ENCODE data around the gene IZUMO2. TPM values are rescaled to one million over a fixed set of nuclear protein-coding genes. Genes with fewer than 3 reads are reported as not detected.
"Not testable (repeated sequence)": the region's sequence is repeated elsewhere in the genome, so short reads cannot be mapped to it uniquely, and the experiment has no call there.

The IZUMO2 gene
- total and polyA plus RNA-seq, 12 donors: not detected

DNA sequence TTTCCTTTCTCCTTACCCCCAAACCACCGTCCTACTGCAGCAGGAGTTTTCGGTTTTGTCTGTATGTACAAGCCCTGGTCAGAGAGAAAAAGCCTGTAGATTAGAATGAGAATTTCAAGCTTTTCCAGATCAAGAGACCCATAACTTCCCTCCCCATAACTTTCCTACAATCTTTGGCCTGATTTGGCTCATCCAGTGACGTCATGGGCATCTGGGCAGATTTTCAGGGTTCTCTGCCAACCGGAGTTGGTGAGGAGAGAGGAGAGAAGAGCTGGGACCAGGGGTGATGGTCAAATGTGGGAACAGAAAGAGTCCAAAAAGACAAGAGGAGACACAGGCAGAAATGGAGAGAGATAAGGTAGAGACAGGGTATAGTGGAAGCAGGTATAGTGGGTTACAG lies 10.5 kb downstream of the IZUMO2 start:
- ATAC-seq: no peak
- no peak for DNase-seq
- Histone ChIP-seq H3K27ac (no peak overlapping the region), H3K9me3 (peaks cover 0 to 8% (median 0%) of the 10 kb centered on the region in 11 donors), H3K4me3 (no peak overlapping the region), H3K4me1 (peaks cover 0 to 7% (median 0%) of the 10 kb centered on the region in 9 donors), H3K27me3 (peaks cover 0 to 14% (median 5%) of the 10 kb centered on the region in 7 donors), H3K36me3 (no peaks in the 10 kb centered on the region)
- 72 to 79% methylated on average over 4 of the region's 4 CpGs for WGBS, 2 donors
- TF ChIP-seq, protein P1, sequence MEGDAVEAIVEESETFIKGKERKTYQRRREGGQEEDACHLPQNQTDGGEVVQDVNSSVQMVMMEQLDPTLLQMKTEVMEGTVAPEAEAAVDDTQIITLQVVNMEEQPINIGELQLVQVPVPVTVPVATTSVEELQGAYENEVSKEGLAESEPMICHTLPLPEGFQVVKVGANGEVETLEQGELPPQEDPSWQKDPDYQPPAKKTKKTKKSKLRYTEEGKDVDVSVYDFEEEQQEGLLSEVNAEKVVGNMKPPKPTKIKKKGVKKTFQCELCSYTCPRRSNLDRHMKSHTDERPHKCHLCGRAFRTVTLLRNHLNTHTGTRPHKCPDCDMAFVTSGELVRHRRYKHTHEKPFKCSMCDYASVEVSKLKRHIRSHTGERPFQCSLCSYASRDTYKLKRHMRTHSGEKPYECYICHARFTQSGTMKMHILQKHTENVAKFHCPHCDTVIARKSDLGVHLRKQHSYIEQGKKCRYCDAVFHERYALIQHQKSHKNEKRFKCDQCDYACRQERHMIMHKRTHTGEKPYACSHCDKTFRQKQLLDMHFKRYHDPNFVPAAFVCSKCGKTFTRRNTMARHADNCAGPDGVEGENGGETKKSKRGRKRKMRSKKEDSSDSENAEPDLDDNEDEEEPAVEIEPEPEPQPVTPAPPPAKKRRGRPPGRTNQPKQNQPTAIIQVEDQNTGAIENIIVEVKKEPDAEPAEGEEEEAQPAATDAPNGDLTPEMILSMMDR (IDR thresholded peaks at IDR 0.05): no peak
- intact Hi-C loops (cut with DNase I): no loop called here

DNA sequence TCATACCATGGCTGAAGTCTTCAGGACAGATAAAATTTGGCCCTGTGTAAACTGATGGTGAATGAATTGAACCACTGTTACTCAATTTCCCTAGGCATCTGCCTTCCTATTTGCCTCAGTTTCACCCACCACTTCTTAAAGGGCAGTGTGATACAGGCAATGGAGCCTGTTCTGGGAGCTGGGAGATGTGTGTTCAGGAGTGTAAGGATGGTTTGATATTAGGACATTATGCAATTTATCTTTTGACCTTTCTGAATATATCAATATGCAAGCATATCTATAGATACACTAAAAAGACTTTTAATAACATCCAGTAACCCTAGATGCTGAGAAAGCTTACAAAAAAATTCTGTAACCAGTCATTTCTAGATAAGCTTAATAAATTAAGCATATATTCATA lies 14.6 kb downstream of the IZUMO2 start:
- DNase-seq (no peak), ATAC-seq (no peak)
- H3K27ac ChIP-seq: peak overlapping the region in 1 of 10 donors; percentile 78
- H3K9me3 ChIP-seq: peaks cover 0 to 8% (median 0%) of the 10 kb centered on the region in 11 donors
- peak overlapping the region in 7 of 10 donors; percentile 61 to 86 (median 71) for H3K4me3 ChIP-seq
- intact Hi-C loops (cut with DNase I): no loop called here
- peaks cover 0 to 20% (median 4%) of the 10 kb centered on the region in 7 donors for H3K27me3 ChIP-seq
- peaks cover 0 to 10% (median 3%) of the 10 kb centered on the region in 9 donors for H3K4me1 ChIP-seq
- H3K36me3 ChIP-seq: no peaks in the 10 kb centered on the region
- TF ChIP-seq, protein P1 (IDR thresholded peaks at IDR 0.05): no peak

DNA sequence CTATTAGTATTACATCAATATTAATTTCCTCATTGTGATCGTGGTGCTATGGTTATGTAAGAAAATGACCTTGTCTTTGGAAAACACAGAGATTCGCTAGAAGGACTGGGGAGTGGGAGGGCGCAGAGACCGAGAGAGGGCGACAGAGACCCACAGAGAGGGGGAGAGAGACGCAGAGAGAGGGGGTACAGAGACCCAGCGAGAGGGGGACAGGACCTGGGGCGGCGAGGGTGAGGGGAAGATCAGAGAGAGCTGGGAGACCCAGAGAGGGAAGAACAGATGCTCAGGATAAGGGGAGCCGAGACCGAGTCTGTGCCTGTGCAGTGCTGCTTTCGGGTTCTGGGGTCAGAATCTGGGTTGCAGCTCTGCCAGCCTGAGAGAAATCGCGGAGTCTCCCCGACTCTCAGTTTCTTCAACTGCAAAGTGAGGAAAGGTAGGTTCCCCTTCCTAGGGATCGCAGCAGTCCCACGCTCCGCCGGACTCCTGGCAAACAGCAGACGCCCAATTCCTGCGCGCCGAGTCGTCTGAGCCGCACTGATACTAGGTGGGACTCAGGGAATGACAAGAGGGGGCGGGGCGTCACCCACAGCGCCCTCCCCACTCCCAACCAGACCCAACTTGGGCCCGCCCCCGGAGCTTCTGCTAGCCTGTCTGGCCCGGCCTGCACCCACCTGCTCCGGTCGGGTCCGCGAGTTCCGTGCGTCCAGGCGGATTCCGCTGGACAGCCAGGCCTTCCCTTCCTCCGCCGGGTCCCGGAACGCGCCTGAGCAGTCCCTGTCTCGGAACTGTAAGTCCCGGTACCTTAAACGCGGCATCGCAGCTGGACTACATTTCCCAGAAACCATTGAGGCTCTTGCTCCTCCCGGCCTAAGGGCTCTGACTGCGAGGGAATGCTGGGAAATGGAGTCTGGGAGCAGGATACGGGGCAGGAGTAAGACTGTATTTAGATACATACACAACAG lies 15.3 kb downstream of the IZUMO2 start:
- H3K4me3 ChIP-seq: peak overlapping the region; percentile 32 to 86 (median 70)
- DNase-seq (peak; percentile 89 to 91), ATAC-seq (peak; percentile 97 to 99 (median 98))
- TF ChIP-seq, protein P1 (IDR thresholded peaks at IDR 0.05): peak; percentile 12 to 65 (median 50)
- peaks cover 0 to 10% (median 3%) of the 10 kb centered on the region in 9 donors for H3K4me1 ChIP-seq
- H3K9me3 ChIP-seq: peaks cover 0 to 8% (median 0%) of the 10 kb centered on the region in 11 donors
- intact Hi-C loops (cut with DNase I): no loop called here
- 0% methylated on average over 52 of the region's 52 CpGs for WGBS, 2 donors
- no peaks in the 10 kb centered on the region for H3K36me3 ChIP-seq
- peak overlapping the region; percentile 23 to 92 (median 78) for H3K27ac ChIP-seq
- H3K27me3 ChIP-seq: peaks cover 0 to 20% (median 0%) of the 10 kb centered on the region in 7 donors

DNA sequence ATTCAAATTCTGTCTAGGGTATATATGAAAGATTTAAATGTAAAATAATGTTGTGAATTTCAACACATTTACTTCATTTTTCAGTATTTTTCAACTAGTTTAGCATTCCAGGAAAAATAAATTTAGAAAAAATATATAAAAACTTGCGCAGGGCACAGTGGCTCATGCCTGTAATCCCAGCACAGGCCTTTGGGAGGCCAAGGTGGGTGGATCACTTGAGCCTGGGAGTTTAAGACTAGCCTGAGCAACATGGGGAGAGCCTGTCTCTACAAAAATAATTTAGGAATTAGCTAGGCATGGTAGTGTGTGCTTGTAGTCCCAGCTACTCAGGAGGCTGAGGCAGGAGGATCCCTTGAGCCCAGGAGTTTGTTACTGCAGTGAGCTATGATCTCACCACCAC lies 21.2 kb downstream of the IZUMO2 start:
- intact Hi-C loops (cut with DNase I); ATAC-seq; DNase-seq; H3K9me3 ChIP-seq; H3K27me3 ChIP-seq; H3K4me1 ChIP-seq; H3K4me3 ChIP-seq; H3K27ac ChIP-seq; H3K36me3 ChIP-seq: not testable (repeated sequence)
- 97 to 100% methylated on average over 1 of the region's 1 CpG for WGBS, 2 donors

DNA sequence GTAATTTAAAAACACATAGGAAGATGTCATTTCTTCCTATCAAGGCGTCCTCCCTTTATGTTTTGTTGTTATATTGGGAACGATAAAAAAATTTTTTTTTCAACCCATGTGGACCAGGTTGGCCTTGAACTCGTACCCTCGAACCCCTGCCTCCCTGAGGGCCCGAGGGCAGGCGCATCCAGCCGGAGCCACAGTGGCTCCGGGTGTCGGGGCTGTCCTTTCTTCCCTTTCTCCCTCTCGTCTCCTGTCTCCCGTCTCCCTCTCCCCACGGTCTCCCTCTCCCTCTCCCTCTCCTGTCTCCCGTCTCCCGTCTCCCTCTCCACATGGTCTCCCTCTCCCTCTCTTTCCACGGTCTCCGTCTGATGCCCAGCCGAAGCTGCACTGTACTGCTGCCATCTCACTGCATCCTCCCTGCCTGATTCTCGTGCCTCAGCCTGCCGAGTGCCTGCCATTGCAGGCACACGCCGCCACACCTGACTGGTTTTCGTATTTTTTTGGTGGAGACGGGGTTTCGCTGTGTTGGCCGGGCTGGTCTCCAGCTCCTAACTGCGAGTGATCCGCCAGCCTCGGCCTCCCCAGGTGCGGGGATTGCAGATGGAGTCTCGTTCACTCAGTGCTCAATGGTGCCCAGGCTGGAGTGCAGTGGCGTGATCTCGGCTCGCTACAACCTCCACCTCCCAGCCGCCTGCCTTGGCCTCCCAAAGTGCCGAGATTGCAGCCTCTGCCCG lies 22.8 kb downstream of the IZUMO2 start:
- H3K4me3 ChIP-seq; intact Hi-C loops (cut with DNase I); H3K36me3 ChIP-seq; H3K4me1 ChIP-seq; DNase-seq; H3K27ac ChIP-seq; ATAC-seq; H3K9me3 ChIP-seq: not testable (repeated sequence)
- peaks cover 0 to 17% (median 12%) of the 10 kb centered on the region in 7 donors for H3K27me3 ChIP-seq
- 92 to 93% methylated on average over 32 to 34 of the region's 36 CpGs for WGBS, 2 donors

All from heart right ventricle (tissue), 16 donors.